Muscle layer of colon (tissue), 2 donors: ENCODE measurements around the gene COMMD7.

Source experiments
- H3K27ac ChIP-seq: one replicate; pipeline ENCODE4 v1.7.0; 2013; ENCODE audit warnings: low read depth, mild to moderate bottlenecking, low read length, moderate library complexity
- H3K27me3 ChIP-seq, 2 donors: one replicate each; pipeline ENCODE4 v1.7.0; 2013; ENCODE audit warnings: low read length in 2 of 2, mild to moderate bottlenecking in 2 of 2; ENCODE audit not compliant: insufficient read depth in 2 of 2, control insufficient read depth in 1 of 2
- H3K36me3 ChIP-seq: one replicate; pipeline ENCODE4 v1.7.0; 2013; ENCODE audit warnings: mild to moderate bottlenecking, low read length; ENCODE audit not compliant: insufficient read depth
- H3K4me1 ChIP-seq: one replicate; pipeline ENCODE4 v1.7.0; 2013; ENCODE audit warnings: mild to moderate bottlenecking, low read length; ENCODE audit not compliant: insufficient read depth
- H3K4me3 ChIP-seq, 2 donors: one replicate each; pipeline ENCODE4 v1.7.0; 2013; ENCODE audit warnings: low read length in 2 of 2, low read depth in 1 of 2, mild to moderate bottlenecking in 1 of 2, moderate library complexity in 1 of 2
- H3K9ac ChIP-seq: one replicate; pipeline ENCODE4 v1.7.0; 2013; ENCODE audit warnings: low read length
- H3K9me3 ChIP-seq: one replicate; pipeline ENCODE4 v1.7.0; 2013; ENCODE audit warnings: mild to moderate bottlenecking, low read length
- donor health status: abdominal sarcoma.
- donor health status: Adenocarcinoma of cecum.

Gene COMMD7

DNA sequence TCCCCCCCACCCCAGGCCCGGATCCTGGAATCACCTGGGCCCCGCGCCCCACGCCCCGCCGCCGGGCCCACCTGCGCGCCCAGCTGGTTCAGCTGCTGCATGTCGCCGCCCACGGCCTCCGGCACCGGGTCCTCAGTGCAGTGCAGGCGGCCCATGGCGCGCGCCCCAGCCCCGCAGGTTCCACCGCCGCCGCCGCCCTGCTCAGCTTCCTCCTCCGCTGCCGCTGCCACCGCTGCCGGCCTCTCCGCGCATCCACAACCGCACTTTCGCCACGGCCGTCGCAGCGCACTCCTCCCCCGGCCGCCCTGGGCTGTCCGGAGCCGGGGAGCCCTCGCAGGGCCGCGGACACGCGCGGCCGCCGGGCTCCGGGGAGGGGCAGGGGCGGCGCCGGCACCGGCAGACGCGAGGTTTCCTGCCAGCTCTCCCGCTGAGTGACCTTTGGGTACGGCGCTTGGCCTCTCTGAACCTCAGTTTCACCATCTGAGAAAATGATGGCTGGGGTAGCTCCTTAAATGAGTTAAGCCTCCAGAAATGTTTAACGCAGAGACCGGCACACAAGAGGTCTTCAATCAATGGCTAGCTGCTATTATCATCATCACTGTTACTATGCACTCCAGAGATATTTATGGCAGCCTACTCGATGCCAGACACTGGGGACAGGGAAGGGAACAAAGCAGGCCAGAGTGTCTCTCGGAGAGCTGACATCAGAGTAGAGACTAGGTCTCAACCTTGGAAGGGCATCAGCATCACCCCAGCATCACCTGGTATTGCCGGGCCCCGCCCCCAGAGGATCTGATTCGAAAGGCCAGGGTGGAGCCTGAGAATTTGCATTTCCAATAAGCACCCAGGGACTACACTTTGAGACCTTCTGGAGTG is at the start of gene COMMD7:
COMMD7 (minus strand) TSS at position 231 of the 876 bp plus-strand sequence; CDS start at position 155, 76 bp downstream.
- H3K4me3 ChIP-seq = peak within 1 kb of the TSS; percentile 57 to 68
- no peaks in the 10 kb centered on the region for H3K9me3 ChIP-seq
- H3K27me3 ChIP-seq = no peaks in the 10 kb centered on the region
- peak within 1 kb of the TSS; percentile 80 for H3K9ac ChIP-seq
- H3K4me1 ChIP-seq = peaks cover 5% of the 10 kb centered on the region
- no peaks in the 10 kb centered on the region for H3K36me3 ChIP-seq
- peak within 1 kb of the TSS; percentile 57 for H3K27ac ChIP-seq

DNA sequence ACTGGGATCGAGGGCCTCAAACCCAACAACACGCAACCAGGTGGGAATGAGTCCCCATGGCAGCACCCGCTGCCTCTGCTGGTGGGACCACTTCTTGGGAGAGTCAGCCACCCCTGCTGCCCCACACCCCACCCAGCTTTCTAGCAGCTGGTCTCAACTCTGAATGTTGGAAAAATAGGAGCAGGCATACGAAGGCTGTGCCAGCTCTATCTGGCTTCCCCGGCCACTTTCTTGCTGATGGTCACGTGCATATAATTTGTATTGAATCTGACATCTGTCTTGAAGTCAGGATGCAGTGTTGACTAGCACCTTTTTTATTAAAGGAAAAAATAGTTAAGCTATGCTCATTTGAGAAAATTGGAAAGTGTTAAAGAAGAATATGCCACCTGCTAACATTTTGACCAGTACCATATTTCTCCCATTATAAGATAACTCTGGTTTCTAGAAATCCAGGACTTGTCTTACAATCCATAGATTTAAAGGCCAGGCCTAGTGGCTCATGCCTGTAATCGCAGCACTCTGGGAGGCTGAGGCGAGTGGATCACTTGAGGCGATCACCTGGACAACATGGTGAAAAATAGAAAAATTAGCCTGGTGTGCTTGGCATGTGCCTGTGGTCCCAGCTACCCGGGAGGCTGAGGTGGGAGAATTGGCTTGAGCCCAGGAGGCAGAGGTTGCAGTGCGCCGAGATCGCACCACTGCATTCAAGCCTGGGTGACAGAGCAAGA is 49.6 kb upstream of the COMMD7 start:
- Histone ChIP-seq H3K27me3 (no peaks in the 10 kb centered on the region), H3K36me3 (no peaks in the 10 kb centered on the region), H3K4me3 (no peak overlapping the region), H3K9ac (no peak overlapping the region), H3K27ac (no peak overlapping the region), H3K4me1 (no peaks in the 10 kb centered on the region), H3K9me3 (no peaks in the 10 kb centered on the region)

DNA sequence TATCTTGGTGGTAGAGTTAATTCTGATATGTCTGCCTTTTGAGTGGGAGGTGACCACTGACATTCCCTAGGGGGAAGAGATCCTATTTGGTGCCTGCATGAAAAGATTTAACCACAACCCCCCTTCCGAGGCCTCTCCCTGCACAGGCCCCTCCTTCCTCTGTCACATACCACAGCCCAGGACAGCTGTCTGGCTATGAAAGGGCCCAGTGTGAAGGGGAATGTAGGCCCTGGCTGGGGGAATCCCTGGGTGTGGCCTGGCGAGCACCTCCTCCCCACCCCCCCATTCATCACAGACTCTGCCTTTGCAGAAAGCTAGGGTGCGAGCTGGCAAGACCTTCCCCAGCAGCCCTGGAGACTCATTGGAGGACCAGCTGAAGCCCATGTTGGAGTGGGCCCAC is 49.0 kb upstream of the COMMD7 start:
- Histone ChIP-seq H3K27me3 (no peaks in the 10 kb centered on the region), H3K27ac (no peak overlapping the region), H3K9ac (no peak overlapping the region), H3K4me1 (no peaks in the 10 kb centered on the region), H3K9me3 (no peaks in the 10 kb centered on the region), H3K4me3 (no peak overlapping the region), H3K36me3 (no peaks in the 10 kb centered on the region)

DNA sequence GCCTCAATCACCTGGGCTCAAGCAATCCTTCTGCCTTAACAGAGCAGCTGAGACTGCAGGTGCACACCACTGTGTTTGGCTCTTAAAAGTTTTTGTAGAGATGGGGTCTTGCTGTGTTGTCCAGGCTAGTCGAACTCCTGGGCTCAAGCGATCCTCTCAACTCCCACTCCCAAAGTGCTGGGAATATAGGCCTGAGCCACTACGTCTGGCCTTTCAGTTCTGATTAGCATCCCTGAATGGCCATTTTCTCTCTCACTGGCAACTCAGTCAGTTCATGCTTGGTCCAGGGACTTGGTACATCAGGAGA is 47.4 kb upstream of the COMMD7 start:
- Histone ChIP-seq H3K4me3 (no peak overlapping the region), H3K9ac (no peak overlapping the region), H3K27me3 (no peaks in the 10 kb centered on the region), H3K4me1 (no peaks in the 10 kb centered on the region), H3K27ac (no peak overlapping the region), H3K9me3 (no peaks in the 10 kb centered on the region), H3K36me3 (no peaks in the 10 kb centered on the region)

DNA sequence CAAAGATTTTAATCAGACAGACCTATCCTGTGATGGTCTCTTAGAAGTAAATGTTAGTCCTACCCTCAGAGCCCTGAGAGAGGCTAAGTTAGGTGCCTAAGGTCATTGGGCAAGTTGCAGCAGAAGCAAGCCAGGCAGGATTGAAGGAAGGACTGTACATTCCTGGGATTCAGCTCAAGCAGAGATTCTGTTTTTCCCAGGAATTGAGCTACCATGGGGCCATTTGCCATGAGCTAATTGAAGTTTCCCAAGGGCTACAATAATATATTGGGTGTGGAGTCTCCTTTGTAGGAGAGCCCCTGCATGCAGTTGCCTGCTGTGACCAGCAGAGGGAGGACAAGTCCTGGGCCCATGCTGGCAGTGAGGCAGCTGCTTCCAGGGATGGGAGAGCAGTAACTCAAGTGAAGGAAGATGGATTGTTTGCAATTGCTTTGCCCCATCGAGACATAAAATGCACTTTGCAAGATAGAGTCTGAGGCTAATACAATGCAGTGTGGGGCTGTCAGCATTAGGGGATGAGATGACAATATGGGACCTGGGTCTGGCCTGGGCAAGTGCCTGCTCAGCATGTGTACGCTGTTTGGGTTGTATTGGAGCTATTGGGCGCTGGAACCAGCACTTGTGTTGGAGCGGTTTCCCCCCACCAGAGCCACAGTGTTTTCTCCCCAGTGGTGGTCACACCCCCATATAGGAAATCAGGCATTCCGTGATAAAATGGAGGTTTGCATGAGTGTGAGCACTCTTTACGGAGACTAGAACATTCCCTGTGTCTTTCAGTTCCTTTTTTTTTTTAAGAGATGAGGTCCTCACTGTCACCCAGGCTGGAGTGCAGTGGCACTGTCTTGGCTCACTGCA is 46.9 kb upstream of the COMMD7 start:
- Histone ChIP-seq H3K9ac (no peak overlapping the region), H3K27ac (no peak overlapping the region), H3K9me3 (no peaks in the 10 kb centered on the region), H3K4me3 (no peak overlapping the region), H3K36me3 (no peaks in the 10 kb centered on the region), H3K27me3 (no peaks in the 10 kb centered on the region), H3K4me1 (no peaks in the 10 kb centered on the region)

DNA sequence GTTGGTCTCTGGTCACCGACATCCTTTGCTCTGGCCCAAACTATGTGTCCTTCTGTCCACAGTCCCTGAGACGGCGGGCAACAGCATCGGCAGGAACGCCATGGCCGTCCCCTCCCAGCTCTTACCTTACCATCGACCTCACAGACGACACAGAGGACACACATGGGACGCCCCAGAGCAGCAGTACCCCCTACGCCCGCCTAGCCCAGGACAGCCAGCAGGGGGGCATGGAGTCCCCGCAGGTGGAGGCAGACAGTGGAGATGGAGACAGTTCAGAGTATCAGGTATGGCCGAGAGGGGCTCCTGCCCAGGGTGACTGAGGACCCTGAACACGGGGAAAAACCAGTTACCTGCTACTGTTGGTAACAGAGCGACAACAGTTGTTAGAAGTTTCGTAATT is 43.9 kb upstream of the COMMD7 start:
- no peaks in the 10 kb centered on the region for H3K9me3 ChIP-seq
- no peak overlapping the region for H3K4me3 ChIP-seq
- H3K9ac ChIP-seq = no peak overlapping the region
- no peak overlapping the region for H3K27ac ChIP-seq
- no peaks in the 10 kb centered on the region for H3K4me1 ChIP-seq
- no peaks in the 10 kb centered on the region for H3K27me3 ChIP-seq
- no peaks in the 10 kb centered on the region for H3K36me3 ChIP-seq

DNA sequence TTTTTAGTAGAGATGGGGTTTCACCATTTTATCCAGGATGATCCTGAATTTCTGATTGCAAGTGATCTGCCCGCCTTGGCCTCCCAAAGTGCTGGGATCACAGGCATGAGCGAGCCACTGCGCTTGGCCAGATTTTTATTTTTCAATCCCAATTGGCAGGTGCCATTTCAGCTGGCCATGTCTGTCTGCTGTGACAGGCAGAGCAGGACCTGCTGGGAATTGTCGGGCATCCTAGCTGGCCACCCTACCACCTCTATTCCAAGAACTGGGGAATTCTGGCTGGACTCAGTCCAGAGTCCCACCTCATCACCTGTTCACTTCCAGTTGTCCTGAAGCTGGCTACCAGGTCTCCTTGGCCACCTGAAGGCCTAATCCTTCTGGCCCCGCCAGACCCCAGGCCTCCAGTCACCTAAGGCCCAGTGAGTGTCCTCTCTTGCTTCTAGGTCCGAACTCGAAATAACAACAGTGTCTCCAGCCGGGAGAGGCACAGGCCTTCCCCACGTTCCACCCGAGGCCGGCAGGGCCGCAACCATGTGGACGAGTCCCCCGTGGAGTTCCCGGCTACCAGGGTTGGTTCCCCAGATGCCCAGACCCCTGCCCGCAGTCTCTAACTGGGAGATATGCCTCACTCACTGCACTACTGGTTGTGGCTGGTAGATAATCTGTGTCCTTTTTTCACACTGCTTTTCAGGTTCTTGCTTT is 42.9 kb upstream of the COMMD7 start:
- Histone ChIP-seq H3K27ac (no peak overlapping the region), H3K9ac (no peak overlapping the region), H3K4me3 (no peak overlapping the region), H3K9me3 (no peaks in the 10 kb centered on the region), H3K27me3 (no peaks in the 10 kb centered on the region), H3K4me1 (no peaks in the 10 kb centered on the region), H3K36me3 (no peaks in the 10 kb centered on the region)

DNA sequence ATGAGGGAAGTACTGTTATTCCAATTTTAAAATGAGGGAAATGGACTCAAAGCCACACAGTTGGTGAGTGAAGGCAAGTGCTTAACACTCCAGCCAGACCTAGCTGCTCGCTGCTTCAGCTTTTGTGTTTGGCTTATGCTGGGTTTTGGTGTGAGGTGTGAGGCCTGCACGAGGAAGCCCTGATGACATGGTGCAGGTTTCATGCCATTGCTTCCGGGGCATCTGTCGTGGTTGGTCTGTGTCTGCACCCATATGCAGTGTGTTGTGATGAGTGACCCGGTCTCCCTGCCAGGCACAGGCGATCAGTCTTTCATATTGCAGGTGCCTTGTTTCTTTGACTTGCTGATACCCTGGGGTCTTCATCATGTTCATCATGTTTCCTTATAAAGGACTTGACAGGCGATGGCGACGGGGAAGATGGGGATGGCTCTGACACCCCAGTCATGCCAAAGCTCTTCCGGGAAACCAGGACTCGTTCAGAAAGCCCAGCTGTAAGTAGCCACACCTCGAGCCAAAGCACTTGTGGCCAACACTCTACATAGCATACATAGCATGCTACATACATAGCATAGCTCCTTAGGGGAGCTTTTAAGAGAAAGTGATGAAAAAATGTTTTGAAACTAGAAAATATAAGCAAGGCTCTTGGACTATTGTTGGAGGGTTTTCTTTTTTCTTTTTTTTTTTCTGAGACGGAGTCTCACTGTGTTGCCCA is 41.3 kb upstream of the COMMD7 start:
- no peaks in the 10 kb centered on the region for H3K36me3 ChIP-seq
- H3K9ac ChIP-seq = no peak overlapping the region
- H3K27me3 ChIP-seq = no peaks in the 10 kb centered on the region
- H3K27ac ChIP-seq = no peak overlapping the region
- no peak overlapping the region for H3K4me3 ChIP-seq
- no peaks in the 10 kb centered on the region for H3K9me3 ChIP-seq
- H3K4me1 ChIP-seq = no peaks in the 10 kb centered on the region

DNA sequence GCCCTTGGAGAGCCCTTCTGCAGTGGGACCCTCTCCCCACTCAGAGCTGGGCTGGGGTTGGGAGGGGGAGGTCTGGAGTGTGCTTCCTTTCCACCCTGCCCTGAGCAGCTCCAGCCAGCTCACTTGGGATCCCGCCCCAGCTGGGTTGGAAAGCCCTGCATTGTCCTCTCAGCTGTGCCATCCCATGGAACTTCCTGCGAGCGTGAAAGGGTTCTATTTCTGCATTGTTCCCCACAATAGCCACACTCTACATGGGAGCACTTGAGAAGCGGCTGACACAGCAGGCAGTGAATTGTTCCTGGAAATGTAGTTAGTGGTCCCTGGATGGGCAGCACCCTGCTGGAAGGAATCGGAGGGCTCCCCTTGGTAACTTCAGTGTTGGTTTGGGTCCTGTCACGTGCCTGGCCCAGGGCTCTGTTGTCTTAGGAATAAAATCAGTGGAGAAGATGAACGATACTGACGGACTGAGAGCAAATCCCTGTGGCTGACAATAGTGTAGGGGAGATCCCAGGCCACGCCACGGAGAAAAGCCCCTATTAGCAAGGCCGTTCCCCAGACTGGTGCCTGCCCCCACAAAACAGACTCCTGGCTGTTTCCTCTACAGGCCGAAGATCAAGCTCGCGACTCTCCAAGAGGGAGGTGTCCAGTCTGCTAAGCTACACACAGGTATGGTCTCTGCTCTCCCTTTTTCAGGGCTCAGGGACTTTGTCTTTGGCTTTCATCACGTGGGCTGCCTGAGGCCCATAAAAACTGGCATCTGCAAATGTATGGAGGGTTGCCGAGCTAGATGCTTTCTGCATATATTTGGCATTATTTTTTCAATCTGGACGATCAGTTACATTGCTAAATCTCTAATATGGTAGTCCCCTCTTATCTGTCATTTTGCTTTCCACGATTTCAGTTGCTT is 37.7 kb upstream of the COMMD7 start:
- H3K27me3 ChIP-seq = no peaks in the 10 kb centered on the region
- H3K9me3 ChIP-seq = no peaks in the 10 kb centered on the region
- no peak overlapping the region for H3K4me3 ChIP-seq
- H3K4me1 ChIP-seq = peaks cover 12% of the 10 kb centered on the region
- H3K36me3 ChIP-seq = no peaks in the 10 kb centered on the region
- no peak overlapping the region for H3K27ac ChIP-seq
- no peak overlapping the region for H3K9ac ChIP-seq

DNA sequence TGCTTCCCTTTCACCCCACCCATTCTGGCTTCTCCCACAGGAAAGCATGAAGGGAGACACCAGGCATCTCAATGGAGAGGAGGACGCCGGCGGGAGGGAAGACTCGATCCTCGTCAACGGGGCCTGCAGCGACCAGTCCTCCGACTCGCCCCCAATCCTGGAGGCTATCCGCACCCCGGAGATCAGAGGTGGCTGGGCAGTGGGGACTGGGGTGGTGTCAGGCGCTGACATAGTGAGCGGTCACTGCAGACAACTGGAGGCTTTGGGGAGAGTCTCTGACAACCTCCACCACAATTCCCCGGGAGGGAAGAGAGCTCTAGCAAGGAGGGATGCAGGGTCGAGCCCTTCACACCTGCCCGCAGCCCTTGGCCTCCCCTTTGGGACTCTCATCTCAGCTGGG is 37.0 kb upstream of the COMMD7 start:
- no peaks in the 10 kb centered on the region for H3K36me3 ChIP-seq
- H3K27ac ChIP-seq = no peak overlapping the region
- H3K4me3 ChIP-seq = no peak overlapping the region
- no peaks in the 10 kb centered on the region for H3K27me3 ChIP-seq
- H3K4me1 ChIP-seq = peaks cover 12% of the 10 kb centered on the region
- H3K9me3 ChIP-seq = no peaks in the 10 kb centered on the region
- no peak overlapping the region for H3K9ac ChIP-seq
